ENCODE data around the gene ELP2. TPM values are rescaled to one million over a fixed set of nuclear protein-coding genes. Genes with fewer than 3 reads are reported as not detected.

ELP2 gene
- total and polyA plus RNA-seq, 2 donors (not counting 3 experiments of a cell fraction or from before 2014, with no cell fraction given) = 37.8 to 90.5 TPM

- ChIA-PET POLR2A (no interaction called here), CTCF (interaction anchor here (0.6 to 7.1 kb wide), 3 partner anchors 81 to 183 kb away, joined by 3 to 386 read pairs (median 4); no protein-coding TSS in a partner anchor)
- H3K4me3 ChIP-seq (replicated peaks in 1 of 3; ENCODE audit: insufficient read depth in 1 of 3, low read depth in 1 of 3, low read length in 3 of 3) = no peak overlapping the region
- H3K79me2 ChIP-seq (ENCODE audit: control insufficient read depth, insufficient read depth, low read length) = no peaks in the 10 kb centered on the region
- BruUV-seq (replicated peaks) = no TSS peak
- DNase-seq (ENCODE audit: low read depth, low spot score) (no peak), FAIRE-seq (no peak)
- H3K27ac ChIP-seq (ENCODE audit: insufficient read depth, low read depth, low read length) = no peak overlapping the region
- intact Hi-C loops (cut with micrococcal nuclease) = loop anchor here (5.0 to 10.0 kb wide), 2 partner anchors 708 to 715 kb away; no protein-coding TSS in a partner anchor
- H3K4me2 ChIP-seq (ENCODE audit: insufficient read depth, low read length) = no peak overlapping the region
- TF ChIP-seq JUN (IDR thresholded peaks at IDR 0.05; ENCODE audit: borderline replicate concordance, insufficient read depth, insufficient read length, low read depth) = no peak
- TF ChIP-seq POLR2AphosphoS5 (IDR thresholded peaks at IDR 0.05; ENCODE audit: insufficient read depth, low read depth, low read length) = no peak
- TF ChIP-seq CTCF (IDR thresholded peaks at IDR 0.05; ENCODE audit: extremely low read depth in 1 of 2, insufficient read depth in 1 of 2, low read depth in 1 of 2, low read length in 2 of 2) = no peak
- no peak for TF ChIP-seq EZH2 (IDR thresholded peaks at IDR 0.05; ENCODE audit: borderline replicate concordance, low read depth, low read length, severe bottlenecking)
- no peak for TF ChIP-seq GATA2 (IDR thresholded peaks at IDR 0.05; ENCODE audit: insufficient read depth, insufficient read length, low read depth, low read length)
- TF ChIP-seq POLR2A (IDR thresholded peaks at IDR 0.05; ENCODE audit: low read depth, low read length) = no peak
- TF ChIP-seq FOS (IDR thresholded peaks at IDR 0.05; ENCODE audit: borderline replicate concordance, insufficient read depth, low read length) = no peak
- TF ChIP-seq MYC (IDR thresholded peaks at IDR 0.05; ENCODE audit: low read depth, low read length) = no peak
- TF ChIP-seq MAX (IDR thresholded peaks at IDR 0.05; ENCODE audit: insufficient read depth, insufficient read length) = no peak
- dilution Hi-C loops (cut with MboI; ENCODE audit: extremely low pct_ligation_motif_present, low sequenced_read_pairs) = no loop called here
- H2AFZ ChIP-seq (ENCODE audit: low read depth, low read length) = no peak overlapping the region
- H3K4me1 ChIP-seq (ENCODE audit: control insufficient read depth, extremely low read depth, insufficient read depth, low read length) = no peaks in the 10 kb centered on the region
- H3K9me1 ChIP-seq (replicated peaks; ENCODE audit: control insufficient read depth, extremely low read depth, insufficient read depth, low read length) = no peaks in the 10 kb centered on the region
- no peak overlapping the region for H3K9ac ChIP-seq (replicated peaks; ENCODE audit: extremely low read depth, insufficient read depth, low read length)
- H3K36me3 ChIP-seq (ENCODE audit: control insufficient read depth in 2 of 2, extremely low read depth in 1 of 2, insufficient read depth in 2 of 2, low read length in 2 of 2) = no peaks in the 10 kb centered on the region
- no peaks in the 10 kb centered on the region for H4K20me1 ChIP-seq (replicated peaks; ENCODE audit: control insufficient read depth, extremely low read depth, insufficient read depth, low read length)
- H3K27me3 ChIP-seq (ENCODE audit: control insufficient read depth in 2 of 2, insufficient read depth in 2 of 2, low read length in 2 of 2) = peaks cover 14 to 20% of the 10 kb centered on the region in 2 experiments
- H3K9me3 ChIP-seq (replicated peaks; ENCODE audit: control insufficient read depth, insufficient read depth, low read length) = no peaks in the 10 kb centered on the region
These were observed 30.4 kb upstream of the ELP2 start for GRCh38 chr18:36099311-36099710.
